Cerebellar nuclear complex (tissue), 1 donor: Measurements from ENCODE around the gene ATP6AP1.

Source experiments
- DNase-seq, 2 experiments: peaks; one replicate each; lab custom pipeline; 2025; lab: John Stamatoyannopoulos, UW

ATP6AP1 gene

GRCh38 chrX:154429711-154430110, 1.2 kb downstream of the ATP6AP1 start:
- DNase-seq, result no peak

- DNase-seq, result no peak
These were observed 2.0 kb downstream of the ATP6AP1 start for GRCh38 chrX:154430479-154430878.

GRCh38 chrX:154430916-154431315, 2.4 kb downstream of the ATP6AP1 start:
- no peak for DNase-seq

- no peak for DNase-seq
These were observed 2.9 kb downstream of the ATP6AP1 start for GRCh38 chrX:154431341-154431740.

- no peak for DNase-seq
These were observed 3.7 kb downstream of the ATP6AP1 start for GRCh38 chrX:154432210-154432609.

GRCh38 chrX:154433605-154434004, 5.1 kb downstream of the ATP6AP1 start:
- DNase-seq, result no peak

- DNase-seq, result no peak
These were observed 6.1 kb downstream of the ATP6AP1 start for GRCh38 chrX:154434394-154435168.

- DNase-seq, result no peak
These were observed 6.8 kb downstream of the ATP6AP1 start for GRCh38 chrX:154435171-154435733.

GRCh38 chrX:154436374-154436982, 8.0 kb downstream of the ATP6AP1 start:
- no peak for DNase-seq

- no peak for DNase-seq
These were observed 8.7 kb downstream of the ATP6AP1 start, which contains the start of gene GDI1 for GRCh38 chrX:154436983-154437752. GDI1 (plus strand) TSS chrX:154437154; CDS start chrX:154437255, 101 bp downstream.

- DNase-seq, result no peak
These were observed 9.8 kb downstream of the ATP6AP1 start for GRCh38 chrX:154437971-154438893.

- DNase-seq, result no peak
These were observed 11.4 kb downstream of the ATP6AP1 start for GRCh38 chrX:154439841-154440240.

GRCh38 chrX:154440623-154441357, 12.3 kb downstream of the ATP6AP1 start:
- no peak for DNase-seq

GRCh38 chrX:154441564-154441963, 13.1 kb downstream of the ATP6AP1 start:
- DNase-seq, result no peak

GRCh38 chrX:154441984-154442707, 13.7 kb downstream of the ATP6AP1 start:
- no peak for DNase-seq

- no peak for DNase-seq
These were observed 15.0 kb downstream of the ATP6AP1 start for GRCh38 chrX:154443479-154443910.

GRCh38 chrX:154443992-154444754, 15.7 kb downstream of the ATP6AP1 start, which contains the start of gene FAM50A:
FAM50A (plus strand) TSS chrX:154444141; CDS start chrX:154444236, 95 bp downstream.
- peak in 1 of 2 experiments; percentile 2 for DNase-seq

GRCh38 chrX:154444755-154445246, 16.3 kb downstream of the ATP6AP1 start:
- no peak for DNase-seq

- no peak for DNase-seq
These were observed 17.3 kb downstream of the ATP6AP1 start for GRCh38 chrX:154445776-154446175.
